ENCODE measurements around the gene ATF1. TPM values are rescaled to one million over a fixed set of nuclear protein-coding genes. Genes with fewer than 3 reads are reported as not detected.

Gene ATF1
- total and polyA plus RNA-seq, 4 donors: 7.7 to 54.1 (median 22.3) TPM

DNA sequence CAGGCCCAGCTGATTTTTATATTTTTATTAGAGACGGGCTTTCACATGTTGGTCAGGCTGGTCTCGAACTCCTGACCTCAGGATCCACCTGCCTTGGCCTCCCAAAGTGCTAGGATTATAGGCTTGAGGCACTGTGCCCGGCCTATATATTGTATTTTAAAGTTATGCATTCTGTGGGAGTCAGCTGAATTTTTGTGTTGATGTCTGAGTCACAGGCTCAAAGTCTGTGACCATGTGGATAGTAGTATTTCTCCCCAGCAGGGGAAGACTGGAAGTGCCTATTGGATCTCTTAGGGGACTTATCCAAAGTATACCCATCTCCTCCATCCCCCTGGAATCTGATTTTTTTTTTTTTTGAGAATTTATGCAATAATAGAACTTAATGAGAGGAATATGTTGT lies 43.8 kb upstream of the ATF1 start:
- H3K4me3 ChIP-seq: no peak overlapping the region
- H3K36me3 ChIP-seq (ENCODE audit: control insufficient read depth in 4 of 4, insufficient read depth in 4 of 4, low read length in 4 of 4): peaks cover 21 to 50% (median 35%) of the 10 kb centered on the region in 4 donors
- WGBS, 2 donors: 94 to 95% methylated on average over 3 of the region's 3 CpGs
- H3K4me1 ChIP-seq (ENCODE audit: control insufficient read depth in 5 of 5, insufficient read depth in 5 of 5, low read length in 5 of 5): peaks cover 0 to 19% (median 0%) of the 10 kb centered on the region in 5 donors
- no peak overlapping the region for H3K27ac ChIP-seq (ENCODE audit: low read depth in 1 of 2, low read length in 1 of 2)
- no peaks in the 10 kb centered on the region for H3K27me3 ChIP-seq (ENCODE audit: control insufficient read depth in 3 of 3, insufficient read depth in 3 of 3, low read length in 2 of 3)
- DNase-seq (no peak), ATAC-seq (ENCODE audit: insufficient read depth, low FRiP score) (no peak)
- H3K9me3 ChIP-seq (ENCODE audit: control insufficient read depth in 4 of 4, insufficient read depth in 3 of 4, low read length in 3 of 4): no peaks in the 10 kb centered on the region
- H3K9ac ChIP-seq (ENCODE audit: insufficient read depth in 1 of 2, low read length in 2 of 2): no peak overlapping the region
- TF ChIP-seq, protein P1, sequence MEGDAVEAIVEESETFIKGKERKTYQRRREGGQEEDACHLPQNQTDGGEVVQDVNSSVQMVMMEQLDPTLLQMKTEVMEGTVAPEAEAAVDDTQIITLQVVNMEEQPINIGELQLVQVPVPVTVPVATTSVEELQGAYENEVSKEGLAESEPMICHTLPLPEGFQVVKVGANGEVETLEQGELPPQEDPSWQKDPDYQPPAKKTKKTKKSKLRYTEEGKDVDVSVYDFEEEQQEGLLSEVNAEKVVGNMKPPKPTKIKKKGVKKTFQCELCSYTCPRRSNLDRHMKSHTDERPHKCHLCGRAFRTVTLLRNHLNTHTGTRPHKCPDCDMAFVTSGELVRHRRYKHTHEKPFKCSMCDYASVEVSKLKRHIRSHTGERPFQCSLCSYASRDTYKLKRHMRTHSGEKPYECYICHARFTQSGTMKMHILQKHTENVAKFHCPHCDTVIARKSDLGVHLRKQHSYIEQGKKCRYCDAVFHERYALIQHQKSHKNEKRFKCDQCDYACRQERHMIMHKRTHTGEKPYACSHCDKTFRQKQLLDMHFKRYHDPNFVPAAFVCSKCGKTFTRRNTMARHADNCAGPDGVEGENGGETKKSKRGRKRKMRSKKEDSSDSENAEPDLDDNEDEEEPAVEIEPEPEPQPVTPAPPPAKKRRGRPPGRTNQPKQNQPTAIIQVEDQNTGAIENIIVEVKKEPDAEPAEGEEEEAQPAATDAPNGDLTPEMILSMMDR (IDR thresholded peaks at IDR 0.05; ENCODE audit: control extremely low read depth, extremely low read depth): no peak

- H3K27ac ChIP-seq (ENCODE audit: low read depth in 1 of 2, low read length in 1 of 2): no peak overlapping the region
- H3K36me3 ChIP-seq (ENCODE audit: control insufficient read depth in 4 of 4, insufficient read depth in 4 of 4, low read length in 4 of 4): peaks cover 21 to 49% (median 36%) of the 10 kb centered on the region in 4 donors
- ATAC-seq (ENCODE audit: insufficient read depth, low FRiP score) (no peak), DNase-seq (no peak)
- H3K27me3 ChIP-seq (ENCODE audit: control insufficient read depth in 3 of 3, insufficient read depth in 3 of 3, low read length in 2 of 3): no peaks in the 10 kb centered on the region
- TF ChIP-seq, protein P1 (IDR thresholded peaks at IDR 0.05; ENCODE audit: control extremely low read depth, extremely low read depth): no peak
- H3K4me1 ChIP-seq (ENCODE audit: control insufficient read depth in 5 of 5, insufficient read depth in 5 of 5, low read length in 5 of 5): peaks cover 0 to 19% (median 0%) of the 10 kb centered on the region in 5 donors
- H3K4me3 ChIP-seq: no peak overlapping the region
- no peaks in the 10 kb centered on the region for H3K9me3 ChIP-seq (ENCODE audit: control insufficient read depth in 4 of 4, insufficient read depth in 3 of 4, low read length in 3 of 4)
- WGBS, 2 donors: 92% methylated on average over 5 of the region's 5 CpGs
- H3K9ac ChIP-seq (ENCODE audit: insufficient read depth in 1 of 2, low read length in 2 of 2): no peak overlapping the region
Measured at GRCh38 chr12:50720501-50720900, 43.4 kb upstream of the ATF1 start.

GRCh38 chr12:50723865-50724264 lies 40.0 kb upstream of the ATF1 start:
- H3K36me3 ChIP-seq (ENCODE audit: control insufficient read depth in 4 of 4, insufficient read depth in 4 of 4, low read length in 4 of 4): peaks cover 30 to 54% (median 41%) of the 10 kb centered on the region in 4 donors
- no peak for ATAC-seq (ENCODE audit: insufficient read depth, low FRiP score)

More at GRCh38 chr12:50723865-50724264, 40.0 kb upstream of the ATF1 start:
- no peak overlapping the region for H3K9ac ChIP-seq (ENCODE audit: insufficient read depth in 1 of 2, low read length in 2 of 2)
- H3K4me1 ChIP-seq (ENCODE audit: control insufficient read depth in 5 of 5, insufficient read depth in 5 of 5, low read length in 5 of 5): peaks cover 0 to 19% (median 0%) of the 10 kb centered on the region in 5 donors
- 58 to 65% methylated on average over 1 of the region's 1 CpG for WGBS, 2 donors
- peak in 2 of 3 donors; percentile 57 to 84 for DNase-seq
- no peak overlapping the region for H3K4me3 ChIP-seq
- no peak overlapping the region for H3K27ac ChIP-seq (ENCODE audit: low read depth in 1 of 2, low read length in 1 of 2)
- TF ChIP-seq, protein P1 (IDR thresholded peaks at IDR 0.05; ENCODE audit: control extremely low read depth, extremely low read depth): no peak
- H3K9me3 ChIP-seq (ENCODE audit: control insufficient read depth in 4 of 4, insufficient read depth in 3 of 4, low read length in 3 of 4): no peaks in the 10 kb centered on the region
- H3K27me3 ChIP-seq (ENCODE audit: control insufficient read depth in 3 of 3, insufficient read depth in 3 of 3, low read length in 2 of 3): no peaks in the 10 kb centered on the region
